ENCODE measurements around the gene TMEM209.

TMEM209 gene

GRCh38 chr7:130144312-130145171, 60.7 kb downstream of the TMEM209 start:
- no peak overlapping the region for H3K4me3 ChIP-seq (ENCODE audit: low read depth, low read length)

- no peak overlapping the region for H3K4me3 ChIP-seq (ENCODE audit: low read depth, low read length)
Observed at GRCh38 chr7:130143986-130144311, 61.3 kb downstream of the TMEM209 start.

GRCh38 chr7:130143334-130143732, 61.9 kb downstream of the TMEM209 start:
- H3K4me3 ChIP-seq (ENCODE audit: low read depth, low read length) = no peak overlapping the region

- H3K4me3 ChIP-seq (ENCODE audit: low read depth, low read length) = no peak overlapping the region
Observed at GRCh38 chr7:130142654-130143333, 62.4 kb downstream of the TMEM209 start.

GRCh38 chr7:130141884-130142653, 63.1 kb downstream of the TMEM209 start:
- peak overlapping the region; percentile 13 for H3K4me3 ChIP-seq (ENCODE audit: low read depth, low read length)

GRCh38 chr7:130141161-130141883, 63.9 kb downstream of the TMEM209 start:
- peak overlapping the region; percentile 17 for H3K4me3 ChIP-seq (ENCODE audit: low read depth, low read length)

GRCh38 chr7:130140551-130141160, 64.5 kb downstream of the TMEM209 start:
- H3K4me3 ChIP-seq (ENCODE audit: low read depth, low read length) = no peak overlapping the region

GRCh38 chr7:130139193-130139960, 65.8 kb downstream of the TMEM209 start:
- no peak overlapping the region for H3K4me3 ChIP-seq (ENCODE audit: low read depth, low read length)

GRCh38 chr7:130137207-130137606, 68.0 kb downstream of the TMEM209 start:
- no peak overlapping the region for H3K4me3 ChIP-seq (ENCODE audit: low read depth, low read length)

GRCh38 chr7:130136579-130137167, 68.5 kb downstream of the TMEM209 start:
- no peak overlapping the region for H3K4me3 ChIP-seq (ENCODE audit: low read depth, low read length)

GRCh38 chr7:130135208-130136205, 69.7 kb downstream of the TMEM209 start:
- H3K4me3 ChIP-seq (ENCODE audit: low read depth, low read length) = no peak overlapping the region

GRCh38 chr7:130134726-130135125, 70.5 kb downstream of the TMEM209 start:
- no peak overlapping the region for H3K4me3 ChIP-seq (ENCODE audit: low read depth, low read length)

- H3K4me3 ChIP-seq (ENCODE audit: low read depth, low read length) = no peak overlapping the region
Observed at GRCh38 chr7:130134106-130134636, 71.0 kb downstream of the TMEM209 start.

GRCh38 chr7:130133029-130133782, 72.0 kb downstream of the TMEM209 start:
- no peak overlapping the region for H3K4me3 ChIP-seq (ENCODE audit: low read depth, low read length)

- no peak overlapping the region for H3K4me3 ChIP-seq (ENCODE audit: low read depth, low read length)
Observed at GRCh38 chr7:130131964-130132875, 73.0 kb downstream of the TMEM209 start.

- no peak overlapping the region for H3K4me3 ChIP-seq (ENCODE audit: low read depth, low read length)
Observed at GRCh38 chr7:130131191-130131834, 73.9 kb downstream of the TMEM209 start.
